Measurements from ENCODE around the gene ARHGAP22.
A peak's percentile ranks its signal among the peaks of the same experiment; 100 is the strongest.

The ARHGAP22 gene

DNA sequence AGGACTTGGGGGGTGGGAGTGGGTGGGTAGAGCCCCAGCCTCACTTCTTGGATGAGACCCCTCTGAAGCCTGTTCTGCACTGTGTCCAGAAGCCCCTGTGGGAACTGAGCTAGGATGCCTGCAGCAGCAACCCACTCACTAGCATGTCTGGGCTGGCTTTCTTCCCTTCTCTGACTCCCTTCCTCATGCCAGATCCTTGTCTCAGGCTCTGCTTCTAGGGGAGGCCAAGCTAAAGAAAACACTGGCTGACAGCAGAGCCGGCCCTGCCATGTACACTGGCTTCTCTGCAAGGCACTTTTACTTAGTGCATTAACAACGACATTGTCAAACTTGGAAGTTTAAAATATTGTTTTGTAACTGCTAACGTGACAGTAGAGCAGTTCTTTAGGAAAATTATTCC lies 50.2 kb downstream of the ARHGAP22 start:
- DNase-seq (ENCODE audit: low read depth, low spot score) = no peak

DNA sequence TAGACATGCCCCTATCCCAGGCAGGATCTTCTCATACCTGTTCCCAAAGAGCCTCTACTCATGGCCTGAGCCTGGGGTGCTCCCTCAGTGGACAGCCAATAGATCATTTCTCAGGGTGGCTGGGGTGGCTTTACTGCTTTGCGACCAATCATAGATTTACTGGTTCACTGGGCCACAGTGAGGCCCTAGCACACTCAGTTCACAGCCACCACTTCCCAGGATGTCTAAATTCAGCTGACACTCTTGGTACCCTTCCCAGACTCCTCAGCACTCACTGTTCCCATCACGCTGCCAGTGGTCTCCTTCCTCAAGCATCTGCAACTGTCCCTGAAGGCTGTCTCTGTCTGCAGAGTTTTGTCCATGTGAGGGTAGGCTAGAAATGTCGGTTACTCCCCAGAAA lies 50.6 kb downstream of the ARHGAP22 start:
- DNase-seq (ENCODE audit: low read depth, low spot score) = no peak

DNA sequence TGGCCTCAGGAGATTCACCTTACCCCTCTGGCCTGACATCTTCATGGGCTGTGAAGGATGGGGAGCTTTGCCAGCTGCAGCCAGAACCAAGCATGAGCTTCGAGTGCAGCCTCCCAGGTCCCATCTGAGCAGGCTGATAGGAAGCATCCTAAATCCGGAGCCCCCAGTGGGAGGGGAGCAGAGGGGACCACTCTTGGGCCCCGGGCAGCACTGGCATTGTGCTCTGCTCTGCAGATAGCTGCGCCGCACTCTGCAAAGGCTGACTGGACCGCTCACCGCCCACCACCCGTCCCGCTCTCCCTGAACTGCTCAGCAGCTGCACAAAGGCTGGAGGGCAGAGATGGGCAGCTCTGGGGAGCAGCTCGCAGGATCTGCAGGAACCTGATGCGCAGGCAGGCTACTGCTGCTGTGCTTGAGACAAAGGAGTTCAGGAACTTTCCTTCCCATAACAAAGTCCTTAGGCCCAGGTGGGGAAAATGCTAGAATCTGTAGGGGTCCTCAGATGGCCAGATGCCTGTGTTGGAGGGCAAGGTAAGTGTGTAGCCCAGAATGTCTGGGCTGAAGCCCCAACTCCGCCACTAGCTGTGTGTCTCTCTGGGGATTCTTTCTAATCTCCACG lies 51.8 kb downstream of the ARHGAP22 start:
- DNase-seq (ENCODE audit: low read depth, low spot score) = no peak

DNA sequence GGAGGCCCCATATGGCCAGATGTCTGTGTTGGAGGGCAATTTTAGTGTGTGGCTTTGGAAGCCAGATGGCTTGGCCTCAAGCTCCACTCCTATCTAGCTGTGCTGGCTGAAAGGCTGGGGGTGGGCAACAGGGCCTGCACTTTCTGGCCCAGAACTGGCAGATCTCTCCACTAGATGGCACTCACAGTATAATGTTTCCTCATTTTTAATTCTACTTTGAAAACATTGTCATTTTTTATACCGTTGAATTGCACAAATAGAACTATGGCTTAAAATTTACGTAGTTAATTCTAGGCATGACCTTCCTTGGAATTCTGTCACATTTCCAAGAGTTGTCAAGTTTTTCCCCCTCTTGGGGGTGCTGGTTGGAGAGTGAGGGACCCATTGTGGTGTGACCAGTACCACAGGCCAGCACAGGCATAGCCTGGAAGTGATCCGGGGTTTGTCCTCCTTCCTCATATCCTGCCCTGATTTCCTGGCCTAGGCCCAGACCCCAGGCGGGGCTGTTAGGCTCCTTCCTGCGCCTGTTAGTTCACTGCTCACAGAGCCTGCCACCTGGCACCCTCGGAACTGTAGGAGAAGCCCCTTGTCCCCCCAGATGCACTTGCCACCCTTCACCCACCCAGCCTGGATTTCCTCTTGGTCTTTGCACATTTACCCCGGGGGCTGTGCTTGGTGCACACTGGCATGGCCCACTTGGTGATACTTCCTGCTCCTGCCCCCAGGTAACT lies 52.8 kb downstream of the ARHGAP22 start:
- DNase-seq (ENCODE audit: low read depth, low spot score) = no peak

DNA sequence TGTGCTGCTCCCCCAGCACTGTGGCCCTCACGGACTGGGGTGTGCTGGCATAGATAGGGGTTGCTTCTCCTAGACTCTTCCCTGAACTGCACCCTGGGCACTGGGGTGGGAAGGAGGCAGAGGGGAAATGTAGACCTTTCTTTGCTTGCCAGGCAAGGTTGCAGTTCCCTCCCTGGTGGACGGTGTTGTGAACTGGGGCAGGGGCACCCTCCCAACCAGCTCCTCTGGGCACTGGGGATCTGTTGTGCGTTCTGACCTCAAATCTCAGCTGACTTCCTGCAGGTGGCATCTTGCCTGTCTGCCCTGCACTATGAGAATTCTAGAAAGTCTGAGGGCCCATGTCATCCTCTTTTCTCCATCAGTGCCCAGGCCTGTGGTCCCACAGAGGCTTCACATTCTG lies 53.9 kb downstream of the ARHGAP22 start:
- DNase-seq (ENCODE audit: low read depth, low spot score) = no peak

DNA sequence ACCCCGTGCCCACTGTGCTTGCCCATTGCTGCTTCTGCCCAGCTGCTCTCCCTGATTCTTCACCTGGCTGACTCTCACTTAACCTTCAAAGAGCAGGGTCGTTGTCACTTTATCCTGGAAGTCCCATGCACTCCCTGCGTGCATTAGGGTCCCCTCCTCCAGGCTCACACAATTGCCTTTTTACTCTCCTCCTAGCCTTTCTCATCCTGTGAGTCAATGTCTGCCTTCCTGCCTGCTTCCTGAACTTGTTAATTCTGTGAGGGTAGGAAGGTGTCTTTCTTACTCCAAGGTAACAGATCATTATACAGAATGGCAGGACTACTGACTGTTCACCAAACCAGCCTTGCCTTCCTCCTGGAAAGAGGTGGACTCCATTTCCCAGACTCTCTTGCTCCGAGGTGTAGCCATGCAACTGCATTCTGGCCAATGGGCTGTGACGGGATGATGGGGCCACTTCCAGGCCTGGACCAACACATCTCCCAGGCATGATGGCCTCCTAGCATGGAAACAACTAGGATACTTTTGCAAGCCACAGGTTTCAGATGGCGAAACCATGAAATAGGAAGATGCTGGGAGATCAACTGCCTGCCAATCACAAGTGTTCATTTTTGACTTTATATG lies 54.7 kb downstream of the ARHGAP22 start:
- no peak for DNase-seq (ENCODE audit: low read depth, low spot score)

DNA sequence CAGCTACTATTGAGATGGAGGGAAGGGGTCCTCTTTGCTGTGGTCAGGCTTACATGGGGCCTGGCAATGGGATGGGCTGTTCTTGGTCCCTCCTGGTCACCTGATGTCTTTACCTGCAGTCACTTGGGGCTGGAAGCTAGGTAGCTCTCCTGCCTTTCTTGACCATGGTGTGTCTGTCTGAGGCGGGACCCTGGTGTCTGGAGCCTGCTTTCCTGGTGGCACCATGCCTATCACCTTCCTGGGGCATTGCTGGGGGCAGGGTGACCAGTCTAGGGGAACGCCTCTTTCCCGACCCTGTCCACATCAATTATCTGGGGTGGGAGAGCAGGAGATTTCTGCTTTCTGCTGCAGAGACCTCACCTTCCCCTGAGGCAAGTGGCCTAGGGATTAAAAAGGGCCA lies 55.6 kb downstream of the ARHGAP22 start:
- DNase-seq (ENCODE audit: low read depth, low spot score) = no peak

DNA sequence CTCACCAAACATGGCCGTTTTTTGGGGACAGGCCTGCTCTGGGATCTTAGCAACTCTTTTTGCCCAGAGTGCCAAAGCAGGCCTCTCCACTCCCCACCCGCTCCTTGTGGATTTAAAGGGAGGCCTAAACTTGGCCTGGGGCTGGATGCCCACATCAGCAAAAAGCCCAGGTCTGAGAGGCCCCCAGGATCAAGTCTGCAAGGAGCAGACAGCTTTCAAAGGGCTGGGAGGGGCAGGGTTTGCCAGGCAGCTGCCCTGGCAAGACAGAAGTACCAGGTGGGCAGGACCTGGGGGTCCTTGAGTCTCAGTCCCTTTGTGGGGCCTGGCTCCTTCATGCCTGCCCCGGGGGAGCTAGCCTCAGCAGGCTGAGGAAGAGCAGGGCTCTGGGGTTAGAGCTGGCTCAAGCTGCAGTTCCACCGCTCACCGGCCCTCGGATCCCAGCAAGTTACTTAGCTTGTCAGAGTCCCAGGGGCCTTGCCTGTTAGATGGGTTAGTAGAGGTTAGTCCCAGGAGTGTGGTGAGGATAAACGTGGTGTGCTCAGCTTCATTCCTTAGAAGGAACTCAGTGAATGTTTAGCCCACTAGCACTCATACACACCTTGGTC lies 56.2 kb downstream of the ARHGAP22 start:
- no peak for DNase-seq (ENCODE audit: low read depth, low spot score)

DNA sequence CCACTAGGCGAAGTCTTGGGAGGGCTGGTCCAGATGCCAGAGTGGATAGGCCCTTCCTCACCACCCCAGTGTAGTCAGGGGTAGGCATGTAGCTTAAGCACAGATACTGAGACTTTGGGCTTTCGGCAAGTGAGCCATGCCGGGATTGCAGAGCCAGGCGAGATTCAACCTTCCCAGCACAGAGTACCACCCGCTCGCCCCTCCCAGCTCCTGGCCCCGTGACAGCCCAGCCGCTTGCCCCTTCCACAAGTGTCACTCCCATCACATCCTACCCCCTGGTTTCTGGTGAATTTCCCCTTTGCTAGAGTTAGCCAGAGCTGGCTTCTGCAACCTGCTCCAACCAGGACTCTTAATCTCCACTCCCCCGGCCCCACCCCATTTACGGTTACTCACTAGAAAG lies 56.9 kb downstream of the ARHGAP22 start:
- DNase-seq (ENCODE audit: low read depth, low spot score) = no peak

DNA sequence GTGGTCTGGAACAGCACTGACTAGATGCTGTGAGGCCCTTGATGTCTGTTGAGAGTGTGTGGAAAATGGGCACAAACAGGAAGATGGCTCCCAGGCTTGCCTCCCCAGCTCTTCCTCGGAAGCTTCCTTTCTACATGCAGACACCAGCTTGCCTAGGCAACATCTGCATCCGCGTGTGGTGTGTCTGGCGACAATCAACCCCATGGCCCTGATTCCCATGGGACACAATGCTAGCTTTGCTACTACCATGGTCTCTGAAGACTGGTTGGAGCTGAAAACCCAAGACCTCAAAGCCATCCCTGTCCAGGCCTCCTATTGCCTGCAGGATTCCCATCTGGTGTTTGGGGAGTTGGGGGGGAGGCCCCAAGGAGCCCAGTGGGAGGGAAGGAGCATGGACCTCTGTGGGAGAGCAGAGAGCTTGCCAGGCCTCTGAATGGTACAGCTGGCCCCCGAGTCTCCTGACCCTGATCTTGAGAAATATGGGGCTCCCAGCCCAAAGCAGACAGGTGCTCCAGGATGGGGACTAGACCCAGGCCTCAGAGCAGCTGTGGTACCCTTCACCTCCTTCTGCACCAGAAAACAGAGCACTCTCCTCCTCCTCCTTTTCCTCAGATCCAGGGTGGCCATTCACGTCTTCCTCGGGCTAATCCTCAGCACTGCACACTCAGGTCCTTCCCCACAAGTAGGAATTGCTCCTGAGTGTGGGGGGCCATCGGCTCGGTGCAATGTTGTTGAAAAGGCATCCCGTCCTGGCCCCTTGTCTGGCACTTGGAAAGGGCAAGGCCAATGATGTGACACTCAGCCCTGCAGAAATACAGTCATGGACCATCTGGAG lies 57.6 kb downstream of the ARHGAP22 start:
- no peak for DNase-seq (ENCODE audit: low read depth, low spot score)

DNA sequence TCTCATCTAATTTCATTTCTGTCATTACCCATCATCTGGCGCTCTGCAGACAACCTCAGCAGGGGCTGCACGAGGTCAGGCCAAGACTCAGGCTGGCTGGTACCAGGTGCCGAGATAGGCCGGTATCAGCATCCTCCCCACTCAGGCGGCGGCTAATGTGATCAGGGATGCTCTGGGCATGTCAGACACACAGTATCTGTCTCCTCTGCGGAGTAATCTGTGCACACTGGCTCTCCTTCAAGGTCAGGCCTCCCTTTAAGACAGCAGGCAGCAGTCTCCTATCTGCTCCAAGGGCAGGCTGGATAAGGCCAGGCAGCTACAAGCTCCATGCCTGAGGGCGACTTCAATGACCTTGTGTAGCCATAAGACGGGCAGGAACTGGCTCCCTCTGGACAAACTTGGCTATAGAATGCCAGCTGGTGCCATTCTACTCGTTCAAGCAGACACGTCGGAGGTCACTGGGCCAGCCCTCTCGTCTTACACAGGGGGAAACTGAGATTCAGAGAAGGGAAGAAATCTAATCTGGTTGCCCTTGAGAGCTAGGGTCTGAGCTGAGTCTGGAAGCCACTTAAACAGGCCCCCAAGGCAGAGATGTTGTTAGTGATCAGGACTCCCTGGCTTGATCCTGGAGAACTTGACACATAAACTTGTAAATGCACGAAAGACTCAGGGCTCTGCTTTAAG lies 59.3 kb downstream of the ARHGAP22 start:
- no peak for DNase-seq (ENCODE audit: low read depth, low spot score)

DNA sequence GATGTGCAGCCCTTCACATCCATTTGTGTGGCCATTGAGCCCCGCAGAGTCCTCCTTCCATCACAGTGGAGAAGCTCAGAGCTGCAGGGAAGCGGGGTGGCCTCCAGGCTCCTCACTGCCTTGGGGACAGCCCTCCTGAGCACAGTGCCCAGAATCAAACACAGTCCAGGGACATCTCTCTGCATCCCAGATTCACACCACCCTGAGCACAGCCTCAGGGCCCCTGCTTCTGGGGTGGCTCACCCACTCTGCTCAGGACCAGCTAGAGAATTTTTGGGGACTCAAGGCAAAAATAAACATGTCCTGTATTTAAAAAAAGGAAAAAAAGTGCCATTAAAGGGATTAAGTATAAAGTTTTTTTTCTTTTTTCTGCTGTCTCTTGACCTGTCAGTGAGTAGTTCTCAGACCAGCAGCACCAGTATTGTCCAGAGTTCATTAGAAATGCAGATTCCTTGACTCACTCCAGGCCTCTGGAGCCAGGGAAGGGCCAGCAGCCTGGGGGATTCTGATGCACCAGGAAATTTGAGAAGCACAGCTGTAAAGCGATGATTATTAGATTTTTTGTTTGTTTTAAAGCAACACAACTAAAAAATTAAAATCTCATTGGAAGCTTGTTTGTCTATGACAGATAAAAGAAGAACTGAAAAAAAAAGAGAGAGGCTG lies 61.6 kb downstream of the ARHGAP22 start:
- no peak for DNase-seq (ENCODE audit: low read depth, low spot score)

DNA sequence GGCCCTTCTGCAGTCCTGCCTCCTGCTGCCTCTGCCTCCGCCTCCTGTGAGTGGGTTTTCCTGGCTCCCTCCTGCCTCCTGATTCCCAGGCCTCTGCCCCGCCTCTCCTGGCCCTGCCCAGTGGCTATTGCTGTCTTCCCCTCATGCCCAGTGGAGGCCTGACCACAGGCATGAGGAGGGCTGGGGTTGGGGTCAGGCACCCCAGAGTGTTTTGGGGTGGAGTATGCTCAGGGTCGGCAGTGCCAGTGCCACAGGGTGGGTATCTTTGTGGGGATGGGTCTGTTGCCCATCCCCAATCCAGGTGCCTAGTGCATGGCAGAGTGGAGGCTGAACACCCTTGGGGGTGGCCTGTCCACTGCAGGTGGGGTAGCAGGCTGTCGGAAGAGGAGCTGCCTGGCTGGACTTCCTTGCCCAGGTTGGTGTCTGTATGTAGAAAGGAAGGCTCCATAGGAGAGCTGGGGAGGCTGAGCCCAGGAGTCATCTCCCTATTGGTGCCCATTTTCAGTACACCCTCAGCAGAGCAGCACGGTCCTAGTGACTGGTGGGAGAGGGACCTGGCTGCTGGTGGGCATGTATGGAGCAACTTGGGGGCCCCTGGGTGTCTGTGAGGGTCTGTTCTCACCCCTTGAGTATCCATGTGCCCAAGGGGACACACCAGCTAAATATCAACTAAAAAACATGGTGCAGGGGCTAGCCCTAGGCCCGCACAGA lies 62.2 kb downstream of the ARHGAP22 start:
- DNase-seq (ENCODE audit: low read depth, low spot score) = no peak

DNA sequence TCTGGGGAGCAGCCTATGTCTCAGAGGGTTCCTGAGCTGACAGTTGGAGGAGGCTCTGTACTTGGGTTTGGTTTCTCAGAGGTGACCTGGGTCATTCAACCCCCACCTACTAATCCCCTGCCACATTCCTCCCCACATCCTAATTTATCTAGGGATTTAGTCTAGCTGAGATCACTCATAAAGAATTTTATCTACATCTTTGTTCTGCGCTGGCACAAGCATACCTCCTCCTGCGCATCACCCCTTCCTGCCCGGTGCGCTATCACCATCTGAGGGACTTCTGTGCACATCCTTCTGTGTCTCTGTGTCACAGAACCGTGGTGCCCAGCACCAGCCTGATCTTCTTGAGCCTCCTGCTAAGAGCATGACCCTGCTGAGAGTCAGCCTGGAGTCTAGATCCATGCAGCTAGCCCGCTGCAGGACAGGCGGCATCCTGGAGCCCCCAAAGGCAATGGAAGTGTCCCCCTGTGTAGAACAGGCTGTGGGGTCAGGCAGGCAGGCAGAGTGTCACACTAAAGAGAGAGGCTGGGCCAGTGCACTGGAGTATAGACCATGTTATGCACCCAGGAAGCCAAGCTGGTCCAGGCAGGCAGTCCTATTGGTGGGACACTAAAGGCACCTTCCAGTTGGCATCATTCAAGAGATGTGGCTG lies 63.6 kb downstream of the ARHGAP22 start:
- no peak for DNase-seq (ENCODE audit: low read depth, low spot score)

DNA sequence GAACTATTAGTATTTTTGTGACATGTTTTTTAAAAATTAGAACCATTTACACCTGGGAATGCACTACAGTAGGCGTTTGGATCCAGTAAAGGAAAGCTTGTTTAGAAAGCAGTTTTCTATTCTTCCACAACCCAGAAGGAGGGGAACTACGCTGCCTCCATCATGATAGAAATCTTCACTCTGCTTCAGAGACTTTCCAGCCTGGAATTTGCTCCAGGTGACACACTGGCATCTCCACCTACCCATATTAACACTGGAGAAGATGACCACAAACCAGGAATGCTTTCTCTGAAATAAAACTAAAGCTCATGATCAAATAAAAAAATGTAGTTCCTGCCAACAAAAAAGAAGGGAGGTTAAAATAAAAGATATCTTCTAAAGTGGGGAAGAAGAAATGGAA lies 66.3 kb downstream of the ARHGAP22 start:
- DNase-seq (ENCODE audit: low read depth, low spot score) = no peak

DNA sequence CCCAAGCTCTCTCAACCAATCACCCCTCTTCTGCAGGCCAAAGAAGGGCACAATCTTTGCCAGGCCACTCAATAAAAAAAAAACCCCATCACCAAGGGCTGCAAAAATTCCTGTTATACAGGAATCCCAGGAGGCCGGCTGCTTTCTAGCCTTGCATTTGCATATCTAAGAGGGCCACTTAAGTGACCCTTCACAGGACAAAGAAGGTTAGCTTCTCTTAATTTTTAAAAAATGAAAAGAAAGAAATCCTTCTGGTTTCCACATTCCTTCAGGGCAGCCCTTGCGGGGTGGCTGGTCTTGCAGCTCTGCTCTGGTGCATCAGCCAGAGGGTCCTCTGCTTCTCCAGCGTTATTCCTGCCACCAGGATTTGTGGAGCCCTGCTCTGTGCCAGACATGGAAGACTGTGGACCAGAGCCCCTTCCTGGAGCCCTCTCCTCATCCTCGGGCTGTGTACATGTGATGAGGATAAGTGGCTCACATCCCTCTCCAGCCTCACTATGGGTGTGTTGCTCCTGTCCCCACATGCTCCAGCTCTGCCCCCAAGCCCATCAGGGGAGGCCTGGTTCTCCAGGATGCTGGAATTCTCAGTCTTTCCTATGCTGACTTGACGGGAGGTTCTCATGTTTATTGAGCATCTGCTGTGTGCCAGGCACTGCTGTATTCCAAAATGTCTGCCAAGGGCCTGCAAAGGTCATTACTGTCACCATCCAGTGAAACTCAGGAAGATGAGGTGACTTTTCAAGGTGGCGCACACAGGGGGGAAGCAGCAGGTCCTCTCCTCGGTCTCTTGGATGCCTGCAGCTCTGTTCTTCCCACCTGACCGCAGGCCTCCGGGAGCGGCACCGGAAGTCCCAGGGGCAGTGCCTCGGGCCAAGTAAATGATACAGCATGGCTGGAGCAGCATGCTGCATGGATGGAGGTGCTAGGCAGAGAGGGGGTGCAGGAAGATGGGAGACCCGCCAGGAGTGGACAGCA lies 67.7 kb downstream of the ARHGAP22 start:
- peak; percentile 80 for DNase-seq (ENCODE audit: low read depth, low spot score)

DNA sequence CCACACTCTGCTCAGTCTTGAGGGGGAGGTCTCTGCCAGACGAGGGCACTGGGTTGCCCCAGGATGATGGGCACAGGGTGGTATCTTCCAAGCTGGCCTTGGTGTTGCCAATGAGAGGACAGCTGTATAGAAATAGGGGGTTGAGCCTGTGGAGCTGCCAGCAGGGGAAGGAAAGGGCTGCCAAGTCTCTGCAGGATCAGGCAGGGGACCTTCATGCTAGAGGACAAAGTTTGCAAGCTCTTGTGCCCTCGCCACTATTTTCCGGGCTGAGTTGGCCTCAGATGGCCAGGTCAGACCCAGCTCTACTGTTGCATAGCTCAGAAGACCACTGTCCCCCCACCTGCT lies 68.7 kb downstream of the ARHGAP22 start:
- DNase-seq (ENCODE audit: low read depth, low spot score) = no peak

DNA sequence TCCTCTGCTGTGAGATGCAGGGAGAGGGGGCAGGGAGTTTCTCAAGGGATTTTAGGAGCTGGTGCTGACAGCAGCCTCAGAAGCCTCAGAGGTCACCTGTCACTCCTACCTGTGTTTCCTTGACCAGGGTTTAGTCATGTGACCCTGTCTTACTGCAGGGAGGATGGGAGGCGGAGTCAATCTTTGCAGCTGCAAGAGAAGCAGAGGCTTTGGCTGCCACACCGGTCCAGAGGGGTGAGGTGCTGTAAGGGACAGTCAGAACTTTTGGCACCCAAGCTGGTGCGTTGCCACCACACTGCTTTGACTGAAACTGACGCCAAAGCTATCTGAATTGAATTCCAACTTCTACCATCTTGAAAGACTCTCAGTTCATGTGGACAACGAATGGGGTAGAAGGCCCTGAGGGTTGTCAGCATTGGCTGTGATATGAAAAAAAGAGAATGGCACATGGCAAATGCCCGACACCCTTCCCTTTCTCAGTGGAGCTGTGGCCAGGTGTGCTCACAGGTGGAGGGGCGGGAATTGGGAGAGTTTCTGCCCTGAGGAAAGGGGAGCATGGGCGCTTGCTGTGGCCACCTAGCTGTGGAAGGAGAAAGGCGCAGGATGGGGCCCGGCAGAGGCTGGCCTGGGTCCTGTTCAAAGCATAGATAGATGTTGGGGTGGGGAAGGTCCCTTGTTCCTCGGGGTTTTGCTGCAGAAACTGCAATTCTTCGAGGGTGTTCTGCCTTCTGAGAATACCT lies 69.3 kb downstream of the ARHGAP22 start:
- no peak for DNase-seq (ENCODE audit: low read depth, low spot score)

Measured in iPS DF 19.7 (cell line).